Measurements from ENCODE around the gene DUSP2. TPM values are rescaled to one million over a fixed set of nuclear protein-coding genes. Genes with fewer than 3 reads are reported as not detected.
A peak's percentile ranks its signal among the peaks of the same experiment; 100 is the strongest.

The DUSP2 gene
- polyA plus RNA-seq, 3 donors, result 48.4 to 392 (median 66.1) TPM

GRCh38 chr2:96107708-96108065 is 37.6 kb downstream of the DUSP2 start:
- H3K4me2 ChIP-seq (replicated peaks; ENCODE audit: extremely low read depth, low read length, poor library complexity, severe bottlenecking), result no peak overlapping the region
- no CpG with 5 or more reads among the region's 3 CpGs for whole genome bisulfite sequencing (ENCODE audit: insufficient coverage)
- peaks cover 11 to 18% of the 10 kb centered on the region in 2 donors for H3K9me3 ChIP-seq (replicated peaks in 1 of 2; ENCODE audit: control insufficient read depth in 1 of 2, insufficient read depth in 1 of 2, low read length in 2 of 2)
- no peaks in the 10 kb centered on the region for H3K27me3 ChIP-seq (ENCODE audit: control insufficient read depth in 2 of 2, insufficient read depth in 2 of 2, low read length in 2 of 2)
- DNase-seq, result no peak
- no peaks in the 10 kb centered on the region for H4K20me1 ChIP-seq (ENCODE audit: insufficient read depth, low read length)
- Mint-ChIP-seq H3K4me3 (no peak overlapping the region), H3K9me3 (peaks cover 13 to 27% (median 21%) of the 10 kb centered on the region in 7 donors), H3K36me3 (no peaks in the 10 kb centered on the region), H3K4me1 (peaks cover 13% of the 10 kb centered on the region), H3K27me3 (ENCODE audit: low read depth in 3 of 3) (peaks cover 4 to 20% (median 8%) of the 10 kb centered on the region in 3 donors), H3K27ac (peak overlapping the region in 1 of 7 donors; percentile 23)
- no peak overlapping the region for H2AFZ ChIP-seq (ENCODE audit: insufficient read depth, low read depth, low read length, poor library complexity, severe bottlenecking)
- no peak for TF ChIP-seq CTCF (IDR thresholded peaks at IDR 0.05)
- H3K4me3 ChIP-seq (replicated peaks in 1 of 3; ENCODE audit: low read depth in 2 of 3, low read length in 3 of 3), result no peak overlapping the region
- H3K36me3 ChIP-seq (replicated peaks in 1 of 2; ENCODE audit: control insufficient read depth in 1 of 2, insufficient read depth in 2 of 2, low read length in 2 of 2), result no peaks in the 10 kb centered on the region
- no peak overlapping the region for H3K9ac ChIP-seq (ENCODE audit: insufficient read depth, low read length, poor library complexity, severe bottlenecking)
- H3K4me1 ChIP-seq (ENCODE audit: control insufficient read depth in 1 of 2, insufficient read depth in 2 of 2, low read length in 2 of 2), result peaks cover 6 to 15% of the 10 kb centered on the region in 2 donors
- intact Hi-C loops (cut with micrococcal nuclease), result no loop called here
- no peak overlapping the region for H3K27ac ChIP-seq (ENCODE audit: low read depth in 1 of 2, low read length in 2 of 2)
- no peaks in the 10 kb centered on the region for H3K79me2 ChIP-seq (ENCODE audit: insufficient read depth, low read length)

- Histone ChIP-seq H2AFZ (ENCODE audit: insufficient read depth, low read depth, low read length, poor library complexity, severe bottlenecking) (no peak overlapping the region), H3K79me2 (ENCODE audit: insufficient read depth, low read length) (no peaks in the 10 kb centered on the region), H3K4me2 (replicated peaks; ENCODE audit: extremely low read depth, low read length, poor library complexity, severe bottlenecking) (no peak overlapping the region), H3K9me3 (replicated peaks in 1 of 2; ENCODE audit: control insufficient read depth in 1 of 2, insufficient read depth in 1 of 2, low read length in 2 of 2) (peaks cover 11 to 18% of the 10 kb centered on the region in 2 donors), H3K36me3 (replicated peaks in 1 of 2; ENCODE audit: control insufficient read depth in 1 of 2, insufficient read depth in 2 of 2, low read length in 2 of 2) (no peaks in the 10 kb centered on the region), H3K4me3 (replicated peaks in 1 of 3; ENCODE audit: low read depth in 2 of 3, low read length in 3 of 3) (no peak overlapping the region), H3K27ac (ENCODE audit: low read depth in 1 of 2, low read length in 2 of 2) (no peak overlapping the region), H4K20me1 (ENCODE audit: insufficient read depth, low read length) (no peaks in the 10 kb centered on the region), H3K4me1 (ENCODE audit: control insufficient read depth in 1 of 2, insufficient read depth in 2 of 2, low read length in 2 of 2) (peaks cover 6 to 15% of the 10 kb centered on the region in 2 donors), H3K27me3 (ENCODE audit: control insufficient read depth in 2 of 2, insufficient read depth in 2 of 2, low read length in 2 of 2) (no peaks in the 10 kb centered on the region), H3K9ac (ENCODE audit: insufficient read depth, low read length, poor library complexity, severe bottlenecking) (no peak overlapping the region)
- peaks cover 13 to 27% (median 21%) of the 10 kb centered on the region in 7 donors for H3K9me3 Mint-ChIP-seq
- intact Hi-C loops (cut with micrococcal nuclease), result no loop called here
- H3K36me3 Mint-ChIP-seq, result no peaks in the 10 kb centered on the region
- H3K27ac Mint-ChIP-seq, result no peak overlapping the region
- peaks cover 4 to 16% (median 8%) of the 10 kb centered on the region in 3 donors for H3K27me3 Mint-ChIP-seq (ENCODE audit: low read depth in 3 of 3)
- 88% methylated on average over 6 of the region's 9 CpGs for WGBS (ENCODE audit: insufficient coverage)
- TF ChIP-seq CTCF (IDR thresholded peaks at IDR 0.05), result no peak
- H3K4me3 Mint-ChIP-seq, result no peak overlapping the region
- no peak for DNase-seq
- peaks cover 13% of the 10 kb centered on the region for H3K4me1 Mint-ChIP-seq
Observed at GRCh38 chr2:96106991-96107707, 38.1 kb downstream of the DUSP2 start.
